ENCODE data around the gene FOXO6. TPM values are rescaled to one million over a fixed set of nuclear protein-coding genes. Genes with fewer than 3 reads are reported as not detected.
A peak's percentile ranks its signal among the peaks of the same experiment; 100 is the strongest.

Gene FOXO6
- total and polyA plus RNA-seq, 2 donors = 1.1 to 1.6 TPM

DNA sequence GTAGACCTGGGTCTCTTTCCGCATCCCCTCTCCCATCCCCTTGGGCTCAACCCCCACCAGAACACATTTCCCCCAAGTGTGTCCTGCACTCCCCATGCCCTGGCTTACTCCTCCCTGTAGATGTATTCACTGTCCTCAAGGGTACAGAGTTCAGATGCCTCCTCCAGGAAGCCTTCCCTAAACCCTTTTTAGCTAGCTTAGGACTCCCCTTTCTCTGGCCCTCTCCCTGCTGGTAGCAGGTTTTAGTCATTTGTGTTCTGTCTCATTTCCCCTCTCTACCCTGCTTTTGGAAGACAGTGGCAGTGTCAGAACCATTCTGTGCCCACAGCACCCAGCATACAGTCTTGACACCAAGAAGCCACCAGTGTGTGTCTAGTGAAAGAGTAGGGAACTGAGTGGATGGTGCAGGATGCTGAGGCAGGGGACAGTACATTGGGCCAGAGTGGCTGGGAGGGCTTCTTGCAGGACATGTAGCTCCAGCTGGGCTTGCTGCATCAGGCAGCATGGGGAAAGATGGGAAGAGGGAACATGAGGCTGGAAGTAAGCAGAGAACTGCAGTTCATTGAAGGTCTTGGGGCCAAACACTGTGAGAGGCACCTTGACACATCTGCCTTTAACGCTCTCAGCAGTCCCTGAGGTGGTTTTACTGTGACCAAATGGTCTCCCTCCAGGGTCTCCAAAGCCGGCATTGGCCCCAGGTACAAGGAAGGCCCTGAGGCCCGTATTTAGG lies 2.5 kb downstream of the FOXO6 start:
- H3K27me3 ChIP-seq (ENCODE audit: control insufficient read depth in 2 of 2, insufficient read depth in 1 of 2, low read length in 1 of 2) = peaks cover 0 to 24% of the 10 kb centered on the region in 2 donors
- peak in 1 of 9 donors; percentile 42 for DNase-seq (ENCODE audit: low read depth in 6 of 9, low spot score in 9 of 9)
- WGBS = over 99% methylated on average over 4 of the region's 4 CpGs
- H3K4me1 ChIP-seq (ENCODE audit: control insufficient read depth in 2 of 2, insufficient read depth in 2 of 2, low read length in 2 of 2) = peaks cover 38 to 79% of the 10 kb centered on the region in 2 donors
- H3K4me3 ChIP-seq (ENCODE audit: low read length in 2 of 2) = peak overlapping the region in 1 of 2 donors; percentile 52
- no peaks in the 10 kb centered on the region for H3K9me3 ChIP-seq (ENCODE audit: control insufficient read depth in 2 of 2, insufficient read depth in 1 of 2, low read length in 1 of 2)
- no peaks in the 10 kb centered on the region for H3K36me3 ChIP-seq (ENCODE audit: control insufficient read depth in 2 of 2, insufficient read depth in 2 of 2, low read length in 1 of 2)
- H3K27ac ChIP-seq (ENCODE audit: low read depth in 1 of 2, low read length in 1 of 2) = peak overlapping the region in 1 of 2 donors; percentile 64

DNA sequence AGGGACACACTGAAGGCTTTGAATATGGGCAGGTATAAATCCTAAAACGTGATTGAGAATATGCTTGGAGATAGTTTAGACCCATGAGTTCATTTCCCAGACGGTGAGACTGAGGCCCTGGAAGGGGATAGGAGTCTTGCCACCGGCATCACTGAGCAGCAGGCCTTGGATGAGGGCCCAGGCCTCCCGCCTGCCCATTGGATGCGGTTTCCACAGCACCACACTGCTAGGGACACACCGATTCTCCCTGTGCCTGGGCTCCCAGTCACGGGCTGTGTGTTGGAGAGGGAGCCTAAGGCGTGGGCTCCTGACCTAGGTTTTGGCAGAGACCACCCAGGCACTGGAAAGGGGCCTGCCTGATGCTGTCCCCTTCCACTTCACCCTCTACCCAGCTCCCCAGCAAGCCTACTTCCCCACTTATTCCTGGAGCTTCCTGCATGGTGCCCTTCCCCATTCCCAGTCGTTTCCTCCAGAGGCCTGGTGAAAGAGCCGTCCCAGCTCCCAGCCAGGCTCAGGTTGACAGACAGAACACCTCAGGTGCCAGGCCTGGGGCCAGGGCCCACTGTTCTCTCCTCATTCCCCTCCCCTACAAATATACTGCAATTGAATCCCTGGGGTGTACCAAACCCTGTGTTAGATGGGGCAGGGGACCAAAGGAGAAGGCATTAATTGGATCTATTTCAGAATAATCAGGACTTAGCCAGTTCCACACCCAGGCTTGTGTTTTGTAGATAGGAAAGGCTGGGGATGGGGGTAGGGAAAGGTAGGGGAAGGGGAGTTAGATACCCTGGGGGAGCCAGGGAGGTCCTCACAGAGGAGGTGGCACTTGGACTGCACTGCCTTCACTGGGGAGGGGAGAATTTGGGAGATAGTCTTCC lies 3.4 kb downstream of the FOXO6 start:
- DNase-seq (ENCODE audit: low read depth in 6 of 9, low spot score in 9 of 9) = no peak
- H3K27me3 ChIP-seq (ENCODE audit: control insufficient read depth in 2 of 2, insufficient read depth in 1 of 2, low read length in 1 of 2) = peaks cover 0 to 24% of the 10 kb centered on the region in 2 donors
- WGBS = 97% methylated on average over 10 of the region's 10 CpGs
- peaks cover 46 to 87% of the 10 kb centered on the region in 2 donors for H3K4me1 ChIP-seq (ENCODE audit: control insufficient read depth in 2 of 2, insufficient read depth in 2 of 2, low read length in 2 of 2)
- peaks cover 0 to 5% of the 10 kb centered on the region in 2 donors for H3K36me3 ChIP-seq (ENCODE audit: control insufficient read depth in 2 of 2, insufficient read depth in 2 of 2, low read length in 1 of 2)
- H3K27ac ChIP-seq (ENCODE audit: low read depth in 1 of 2, low read length in 1 of 2) = peak overlapping the region in 1 of 2 donors; percentile 88
- H3K4me3 ChIP-seq (ENCODE audit: low read length in 2 of 2) = no peak overlapping the region
- H3K9me3 ChIP-seq (ENCODE audit: control insufficient read depth in 2 of 2, insufficient read depth in 1 of 2, low read length in 1 of 2) = no peaks in the 10 kb centered on the region

DNA sequence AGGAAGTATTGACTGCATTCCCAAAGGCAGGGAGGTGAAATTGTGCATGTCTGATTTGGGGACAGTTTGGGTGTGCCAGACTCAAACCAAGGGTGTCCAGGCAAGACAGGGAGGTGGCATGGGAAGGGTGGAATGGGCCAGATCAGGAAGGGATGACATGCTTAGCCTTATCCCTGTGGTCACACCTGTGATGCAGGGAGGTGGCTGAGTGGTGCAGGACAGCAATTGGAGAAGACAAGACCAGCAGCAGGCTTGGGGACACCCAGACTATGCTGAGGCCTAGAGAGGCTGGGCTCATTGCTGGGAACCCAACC lies 4.0 kb downstream of the FOXO6 start:
- Histone ChIP-seq H3K36me3 (ENCODE audit: control insufficient read depth in 2 of 2, insufficient read depth in 2 of 2, low read length in 1 of 2) (peaks cover 0 to 7% of the 10 kb centered on the region in 2 donors), H3K27me3 (ENCODE audit: control insufficient read depth in 2 of 2, insufficient read depth in 1 of 2, low read length in 1 of 2) (peaks cover 0 to 24% of the 10 kb centered on the region in 2 donors)

DNA sequence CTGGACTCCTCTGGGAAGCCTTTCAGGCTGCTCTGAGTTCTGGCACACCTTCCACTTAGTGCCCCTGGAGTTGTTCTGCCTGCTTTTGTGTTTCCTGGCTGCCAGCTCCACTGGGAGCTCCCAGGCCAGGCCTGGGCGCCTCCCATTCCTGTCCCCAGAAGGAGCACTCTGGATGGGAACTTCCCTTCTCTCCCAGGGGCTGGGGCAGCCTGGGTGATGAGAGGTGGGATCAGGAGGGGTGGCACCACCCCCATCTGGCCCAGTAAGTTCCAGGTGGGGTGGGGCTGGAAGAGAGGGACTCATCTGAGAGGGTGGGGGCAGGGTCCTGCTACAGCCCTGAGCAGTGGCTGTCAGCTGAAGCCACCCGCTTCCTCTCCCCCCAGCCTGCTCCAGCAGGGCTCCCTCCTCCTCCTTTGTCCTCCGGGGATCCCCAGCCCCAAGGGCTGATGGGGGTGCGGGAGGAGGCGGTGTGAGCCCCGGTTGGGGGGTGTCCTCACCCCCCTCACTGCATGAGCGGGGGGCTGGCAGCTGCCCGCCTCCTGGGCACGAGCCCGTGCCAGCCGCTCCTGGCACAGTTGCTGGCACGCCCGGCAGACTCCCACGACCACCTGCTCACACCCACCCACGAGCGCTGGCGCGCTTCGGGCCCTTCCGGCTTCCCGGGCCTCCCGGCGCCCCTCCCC lies 4.7 kb downstream of the FOXO6 start:
- peak overlapping the region; percentile 41 to 59 for H3K4me3 ChIP-seq (ENCODE audit: low read length in 2 of 2)
- peak in 3 of 9 donors; percentile 53 to 72 (median 72) for DNase-seq (ENCODE audit: low read depth in 6 of 9, low spot score in 9 of 9)
- H3K27ac ChIP-seq (ENCODE audit: low read depth in 1 of 2, low read length in 1 of 2) = peak overlapping the region; percentile 59 to 88
- no peaks in the 10 kb centered on the region for H3K9me3 ChIP-seq (ENCODE audit: control insufficient read depth in 2 of 2, insufficient read depth in 1 of 2, low read length in 1 of 2)
- H3K27me3 ChIP-seq (ENCODE audit: control insufficient read depth in 2 of 2, insufficient read depth in 1 of 2, low read length in 1 of 2) = peaks cover 0 to 24% of the 10 kb centered on the region in 2 donors
- H3K4me1 ChIP-seq (ENCODE audit: control insufficient read depth in 2 of 2, insufficient read depth in 2 of 2, low read length in 2 of 2) = peaks cover 46 to 85% of the 10 kb centered on the region in 2 donors
- peaks cover 0 to 8% of the 10 kb centered on the region in 2 donors for H3K36me3 ChIP-seq (ENCODE audit: control insufficient read depth in 2 of 2, insufficient read depth in 2 of 2, low read length in 1 of 2)
- 4% methylated on average over 23 of the region's 23 CpGs for WGBS

More for the DNA sequence above, 4.0 kb downstream of the FOXO6 start:
- no peaks in the 10 kb centered on the region for H3K9me3 ChIP-seq (ENCODE audit: control insufficient read depth in 2 of 2, insufficient read depth in 1 of 2, low read length in 1 of 2)
- H3K27ac ChIP-seq (ENCODE audit: low read depth in 1 of 2, low read length in 1 of 2) = peak overlapping the region in 1 of 2 donors; percentile 88
- H3K4me1 ChIP-seq (ENCODE audit: control insufficient read depth in 2 of 2, insufficient read depth in 2 of 2, low read length in 2 of 2) = peaks cover 46 to 85% of the 10 kb centered on the region in 2 donors
- DNase-seq (ENCODE audit: low read depth in 6 of 9, low spot score in 9 of 9) = no peak
- no peak overlapping the region for H3K4me3 ChIP-seq (ENCODE audit: low read length in 2 of 2)

DNA sequence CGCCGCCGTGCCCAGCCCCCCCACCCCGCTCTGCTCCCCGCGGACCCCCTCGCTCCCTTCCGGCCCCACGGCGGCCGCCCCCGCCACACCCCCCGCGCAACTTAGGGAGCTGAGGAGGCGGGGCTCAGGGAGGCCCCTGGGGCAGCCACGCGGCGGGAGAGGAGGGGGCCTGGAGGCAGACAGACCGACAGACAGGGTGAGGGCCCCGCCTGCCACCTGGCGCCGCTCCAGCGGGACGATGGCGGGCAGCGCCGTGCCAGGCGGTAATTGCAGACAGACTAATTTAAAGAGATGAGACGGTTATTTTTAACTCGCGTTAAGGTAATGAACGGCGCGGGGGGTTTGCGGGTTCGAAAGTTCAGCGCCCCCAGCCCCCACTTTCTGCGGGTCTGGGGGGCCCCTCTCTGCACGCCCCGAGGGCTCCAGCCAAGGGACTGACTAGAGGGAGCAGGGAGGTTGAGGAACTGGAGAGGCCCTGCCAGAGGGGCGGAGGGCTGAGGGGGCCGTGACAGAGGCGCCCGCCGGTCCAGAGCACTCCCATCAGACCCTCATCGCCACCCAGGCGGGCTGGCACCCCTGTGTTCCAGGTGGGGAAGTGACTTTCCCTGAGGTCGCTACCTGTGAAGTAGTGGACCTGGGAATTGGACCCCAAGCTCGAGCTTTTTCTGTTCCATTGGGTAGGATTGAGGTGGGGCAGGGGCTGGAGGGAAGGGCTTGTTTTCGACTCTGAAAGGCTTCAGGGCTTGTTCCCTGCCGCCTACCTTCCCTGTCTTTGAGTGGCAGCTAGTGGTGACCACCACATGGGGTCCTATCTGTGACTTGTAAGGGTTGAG lies 5.4 kb downstream of the FOXO6 start:
- H3K9me3 ChIP-seq (ENCODE audit: control insufficient read depth in 2 of 2, insufficient read depth in 1 of 2, low read length in 1 of 2) = no peaks in the 10 kb centered on the region
- H3K27me3 ChIP-seq (ENCODE audit: control insufficient read depth in 2 of 2, insufficient read depth in 1 of 2, low read length in 1 of 2) = peaks cover 0 to 24% of the 10 kb centered on the region in 2 donors
- peak overlapping the region; percentile 59 to 86 for H3K4me3 ChIP-seq (ENCODE audit: low read length in 2 of 2)
- 6% methylated on average over 51 of the region's 51 CpGs for WGBS
- peak in 3 of 9 donors; percentile 56 to 75 (median 58) for DNase-seq (ENCODE audit: low read depth in 6 of 9, low spot score in 9 of 9)
- H3K36me3 ChIP-seq (ENCODE audit: control insufficient read depth in 2 of 2, insufficient read depth in 2 of 2, low read length in 1 of 2) = peaks cover 0 to 8% of the 10 kb centered on the region in 2 donors
- peaks cover 54 to 93% of the 10 kb centered on the region in 2 donors for H3K4me1 ChIP-seq (ENCODE audit: control insufficient read depth in 2 of 2, insufficient read depth in 2 of 2, low read length in 2 of 2)
- H3K27ac ChIP-seq (ENCODE audit: low read depth in 1 of 2, low read length in 1 of 2) = peak overlapping the region; percentile 64 to 96

DNA sequence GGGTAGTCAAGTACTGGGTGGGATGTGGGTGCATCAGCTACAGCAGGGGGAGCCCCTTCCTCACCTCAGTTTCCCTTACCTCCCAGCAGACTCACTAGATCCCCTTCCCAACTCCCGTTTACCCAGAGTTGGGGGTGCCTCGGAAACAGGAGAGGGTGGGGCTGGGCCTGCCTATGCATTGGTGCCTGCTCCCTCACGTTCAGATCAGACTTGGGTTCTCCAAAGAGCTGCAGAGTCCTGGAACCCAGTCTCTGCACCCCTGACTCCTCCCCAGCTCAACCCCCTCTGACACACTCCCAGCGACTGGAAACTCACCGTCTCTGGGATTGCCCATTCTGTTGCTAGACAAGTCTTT lies 6.0 kb downstream of the FOXO6 start:
- peaks cover 0 to 12% of the 10 kb centered on the region in 2 donors for H3K36me3 ChIP-seq (ENCODE audit: control insufficient read depth in 2 of 2, insufficient read depth in 2 of 2, low read length in 1 of 2)
- H3K4me1 ChIP-seq (ENCODE audit: control insufficient read depth in 2 of 2, insufficient read depth in 2 of 2, low read length in 2 of 2) = peaks cover 58 to 95% of the 10 kb centered on the region in 2 donors
- H3K27ac ChIP-seq (ENCODE audit: low read depth in 1 of 2, low read length in 1 of 2) = peak overlapping the region in 1 of 2 donors; percentile 96
- WGBS = 82% methylated on average over 5 of the region's 5 CpGs
- no peaks in the 10 kb centered on the region for H3K9me3 ChIP-seq (ENCODE audit: control insufficient read depth in 2 of 2, insufficient read depth in 1 of 2, low read length in 1 of 2)
- peak in 1 of 9 donors; percentile 28 for DNase-seq (ENCODE audit: low read depth in 6 of 9, low spot score in 9 of 9)
- peaks cover 0 to 18% of the 10 kb centered on the region in 2 donors for H3K27me3 ChIP-seq (ENCODE audit: control insufficient read depth in 2 of 2, insufficient read depth in 1 of 2, low read length in 1 of 2)
- H3K4me3 ChIP-seq (ENCODE audit: low read length in 2 of 2) = peak overlapping the region; percentile 59 to 86

DNA sequence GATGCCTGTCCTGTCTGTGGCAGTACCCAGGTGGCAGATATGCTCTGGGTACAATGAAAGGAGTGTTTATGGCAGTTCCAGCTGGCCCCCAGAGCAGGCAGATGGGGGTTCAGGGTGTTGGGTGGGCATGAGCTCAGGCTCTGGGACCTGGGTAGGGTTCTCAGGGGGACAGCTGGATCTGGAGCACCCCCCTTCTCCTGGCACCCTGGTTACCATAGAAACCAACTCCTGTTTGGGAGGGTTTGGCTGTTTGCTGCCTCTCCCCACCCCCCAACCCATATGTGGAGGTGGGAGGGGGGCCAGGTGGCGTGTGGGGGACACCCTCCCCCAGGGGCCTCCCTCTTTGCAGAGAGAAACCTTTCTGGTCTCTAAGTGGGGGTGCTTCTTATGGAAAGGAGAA lies 7.1 kb downstream of the FOXO6 start:
- peak overlapping the region in 1 of 2 donors; percentile 96 for H3K27ac ChIP-seq (ENCODE audit: low read depth in 1 of 2, low read length in 1 of 2)
- H3K4me3 ChIP-seq (ENCODE audit: low read length in 2 of 2) = peak overlapping the region; percentile 59 to 86
- DNase-seq (ENCODE audit: low read depth in 6 of 9, low spot score in 9 of 9) = peak in 4 of 9 donors; percentile 66 to 85 (median 72)
- peaks cover 0 to 12% of the 10 kb centered on the region in 2 donors for H3K36me3 ChIP-seq (ENCODE audit: control insufficient read depth in 2 of 2, insufficient read depth in 2 of 2, low read length in 1 of 2)
- WGBS = 0% methylated on average over 1 of the region's 1 CpG
- H3K9me3 ChIP-seq (ENCODE audit: control insufficient read depth in 2 of 2, insufficient read depth in 1 of 2, low read length in 1 of 2) = no peaks in the 10 kb centered on the region
- H3K4me1 ChIP-seq (ENCODE audit: control insufficient read depth in 2 of 2, insufficient read depth in 2 of 2, low read length in 2 of 2) = peaks cover 58 to 95% of the 10 kb centered on the region in 2 donors
- peaks cover 0 to 7% of the 10 kb centered on the region in 2 donors for H3K27me3 ChIP-seq (ENCODE audit: control insufficient read depth in 2 of 2, insufficient read depth in 1 of 2, low read length in 1 of 2)

DNA sequence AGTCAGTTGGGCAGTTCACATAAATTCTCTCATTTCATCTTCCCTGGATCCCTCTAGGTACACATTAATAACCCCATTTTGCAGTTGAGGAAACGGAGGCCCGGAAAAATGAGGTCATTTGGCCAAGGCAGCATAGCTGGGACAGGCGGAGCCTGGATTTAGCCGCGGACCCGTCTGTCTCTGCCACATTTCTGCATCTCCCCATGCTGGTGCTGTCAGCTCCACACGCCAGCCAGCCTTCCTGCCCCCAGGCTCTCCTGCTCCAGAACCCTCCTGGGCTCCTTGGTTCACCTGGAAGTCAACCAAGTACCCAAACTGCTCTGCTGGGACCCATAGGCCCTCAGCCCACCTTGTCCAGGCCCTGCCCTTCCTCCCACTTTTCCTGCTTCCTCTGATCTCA lies 7.6 kb downstream of the FOXO6 start:
- Histone ChIP-seq H3K27me3 (ENCODE audit: control insufficient read depth in 2 of 2, insufficient read depth in 1 of 2, low read length in 1 of 2) (peaks cover 0 to 5% of the 10 kb centered on the region in 2 donors), H3K4me1 (ENCODE audit: control insufficient read depth in 2 of 2, insufficient read depth in 2 of 2, low read length in 2 of 2) (peaks cover 61 to 95% of the 10 kb centered on the region in 2 donors), H3K4me3 (ENCODE audit: low read length in 2 of 2) (peak overlapping the region; percentile 5 to 86), H3K36me3 (ENCODE audit: control insufficient read depth in 2 of 2, insufficient read depth in 2 of 2, low read length in 1 of 2) (peaks cover 0 to 15% of the 10 kb centered on the region in 2 donors), H3K27ac (ENCODE audit: low read depth in 1 of 2, low read length in 1 of 2) (peak overlapping the region in 1 of 2 donors; percentile 96), H3K9me3 (ENCODE audit: control insufficient read depth in 2 of 2, insufficient read depth in 1 of 2, low read length in 1 of 2) (no peaks in the 10 kb centered on the region)
- 91% methylated on average over 7 of the region's 7 CpGs for WGBS
- no peak for DNase-seq (ENCODE audit: low read depth in 6 of 9, low spot score in 9 of 9)

All from thymus (tissue), 11 donors.